SK-N-SH treated with all-trans-retinoic acid at 6 μM for 48 hours (cell line): Measurements from ENCODE around the gene L3MBTL1.

Experiments used
- ARNTL ChIP-seq: fragments of 450-650 bp; formaldehyde crosslinking; IDR thresholded peaks from 2 replicates; pipeline ENCODE4 v1.5.0; 2020; ENCODE audit warnings: low read depth, mild to moderate bottlenecking, moderate library complexity, borderline replicate concordance
- CSDC2 ChIP-seq: fragments of 250-450 bp; sonication (Bioruptor Pico); IDR thresholded peaks from 2 replicates; pipeline ENCODE4 v1.5.0; 2020; ENCODE audit warnings: mild to moderate bottlenecking, moderate library complexity
- ISL1 ChIP-seq: fragments of 250-450 bp; sonication (Bioruptor Pico); IDR thresholded peaks from 2 replicates; pipeline ENCODE4 v2.1.2; 2022; ENCODE audit warnings: mild to moderate bottlenecking, moderate library complexity
- OSR1 ChIP-seq: fragments of 250-450 bp; sonication (Bioruptor Pico); IDR thresholded peaks from 2 replicates; pipeline ENCODE4 v1.8.0; 2022; ENCODE audit warnings: moderate library complexity, mild to moderate bottlenecking, inconsistent platforms
- RARB ChIP-seq: fragments of 250-450 bp; sonication (Bioruptor Pico); IDR thresholded peaks from 2 replicates; pipeline ENCODE4 v1.8.0; 2021; ENCODE audit warnings: mild to moderate bottlenecking, moderate library complexity
- ZFP3 ChIP-seq: fragments of 250-450 bp; sonication (Bioruptor Pico); IDR thresholded peaks from 2 replicates; pipeline ENCODE4 v1.5.0; 2020; ENCODE audit warnings: mild to moderate bottlenecking, moderate library complexity
- ZNF8 ChIP-seq: fragments of 450-650 bp; formaldehyde crosslinking; IDR thresholded peaks from 2 replicates; pipeline ENCODE4 v1.5.0; 2020; ENCODE audit warnings: mild to moderate bottlenecking, moderate library complexity
- TF ChIP-seq, protein P1 (sequence below): fragments of 250-450 bp; sonication (Bioruptor Pico); IDR thresholded peaks from 2 replicates; pipeline ENCODE4 v1.5.1; 2020; ENCODE audit warnings: low read depth, mild to moderate bottlenecking, moderate library complexity
- TF ChIP-seq, protein P2 (sequence below): fragments of 250-450 bp; sonication (Bioruptor Pico); IDR thresholded peaks from 2 replicates; pipeline ENCODE4 v1.5.1; 2021; ENCODE audit warnings: mild to moderate bottlenecking, moderate library complexity

DNA sequence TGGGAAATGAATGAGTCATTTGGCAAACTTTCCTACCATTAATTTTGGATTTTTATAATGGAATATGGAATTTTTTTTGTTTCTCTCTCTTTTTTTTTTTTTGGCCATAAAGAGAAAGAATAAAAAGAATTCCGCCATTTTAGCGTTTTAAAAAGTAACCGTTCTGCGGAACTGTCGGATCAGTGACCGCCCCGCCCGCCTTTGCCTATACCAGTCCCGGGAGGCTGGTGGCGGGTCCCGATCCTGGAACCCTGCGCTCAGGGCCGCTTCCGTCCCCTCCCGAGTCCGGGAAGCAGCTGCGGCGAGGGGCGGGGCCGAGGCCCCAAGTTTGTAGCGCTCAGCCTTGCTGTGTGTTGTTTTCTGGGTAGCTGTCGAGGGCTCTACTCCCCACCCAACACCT is 609 bp downstream of the L3MBTL1 start:
- TF ChIP-seq ISL1 (CRISPR knock-in tag) (no peak), ZFP3 (CRISPR knock-in tag) (no peak), ARNTL (CRISPR knock-in tag) (no peak), RARB (CRISPR knock-in tag) (no peak), CSDC2 (CRISPR knock-in tag) (no peak), ZNF8 (CRISPR knock-in tag) (no peak), OSR1 (CRISPR knock-in tag) (no peak)
- TF ChIP-seq, protein P1, sequence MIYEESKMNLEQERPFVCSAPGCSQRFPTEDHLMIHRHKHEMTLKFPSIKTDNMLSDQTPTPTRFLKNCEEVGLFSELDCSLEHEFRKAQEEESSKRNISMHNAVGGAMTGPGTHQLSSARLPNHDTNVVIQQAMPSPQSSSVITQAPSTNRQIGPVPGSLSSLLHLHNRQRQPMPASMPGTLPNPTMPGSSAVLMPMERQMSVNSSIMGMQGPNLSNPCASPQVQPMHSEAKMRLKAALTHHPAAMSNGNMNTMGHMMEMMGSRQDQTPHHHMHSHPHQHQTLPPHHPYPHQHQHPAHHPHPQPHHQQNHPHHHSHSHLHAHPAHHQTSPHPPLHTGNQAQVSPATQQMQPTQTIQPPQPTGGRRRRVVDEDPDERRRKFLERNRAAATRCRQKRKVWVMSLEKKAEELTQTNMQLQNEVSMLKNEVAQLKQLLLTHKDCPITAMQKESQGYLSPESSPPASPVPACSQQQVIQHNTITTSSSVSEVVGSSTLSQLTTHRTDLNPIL (CRISPR knock-in tag): no peak
- TF ChIP-seq, protein P2, sequence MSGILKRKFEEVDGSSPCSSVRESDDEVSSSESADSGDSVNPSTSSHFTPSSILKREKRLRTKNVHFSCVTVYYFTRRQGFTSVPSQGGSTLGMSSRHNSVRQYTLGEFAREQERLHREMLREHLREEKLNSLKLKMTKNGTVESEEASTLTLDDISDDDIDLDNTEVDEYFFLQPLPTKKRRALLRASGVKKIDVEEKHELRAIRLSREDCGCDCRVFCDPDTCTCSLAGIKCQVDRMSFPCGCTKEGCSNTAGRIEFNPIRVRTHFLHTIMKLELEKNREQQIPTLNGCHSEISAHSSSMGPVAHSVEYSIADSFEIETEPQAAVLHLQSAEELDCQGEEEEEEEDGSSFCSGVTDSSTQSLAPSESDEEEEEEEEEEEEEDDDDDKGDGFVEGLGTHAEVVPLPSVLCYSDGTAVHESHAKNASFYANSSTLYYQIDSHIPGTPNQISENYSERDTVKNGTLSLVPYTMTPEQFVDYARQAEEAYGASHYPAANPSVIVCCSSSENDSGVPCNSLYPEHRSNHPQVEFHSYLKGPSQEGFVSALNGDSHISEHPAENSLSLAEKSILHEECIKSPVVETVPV: no peak
